Activated CD8-positive, alpha-beta memory T cell treated with anti-CD3 and anti-CD28 coated beads, Interleukin-2, amount 50 U/mL, for 4 hours (primary cell): ENCODE data around the gene PWP2.
"Not testable (repeated sequence)": the region's sequence is repeated elsewhere in the genome, so short reads cannot be mapped to it uniquely, and the experiment has no call there.

Experiments used
- DNase-seq: peaks from one replicate; pipeline ENCODE4 v3.0.0-alpha.2; 2020

PWP2 gene

GRCh38 chr21:44083631-44084291 is 23.4 kb upstream of the PWP2 start:
- DNase-seq, result peak; percentile 62

GRCh38 chr21:44084496-44085241 is 22.5 kb upstream of the PWP2 start:
- no peak for DNase-seq

DNA sequence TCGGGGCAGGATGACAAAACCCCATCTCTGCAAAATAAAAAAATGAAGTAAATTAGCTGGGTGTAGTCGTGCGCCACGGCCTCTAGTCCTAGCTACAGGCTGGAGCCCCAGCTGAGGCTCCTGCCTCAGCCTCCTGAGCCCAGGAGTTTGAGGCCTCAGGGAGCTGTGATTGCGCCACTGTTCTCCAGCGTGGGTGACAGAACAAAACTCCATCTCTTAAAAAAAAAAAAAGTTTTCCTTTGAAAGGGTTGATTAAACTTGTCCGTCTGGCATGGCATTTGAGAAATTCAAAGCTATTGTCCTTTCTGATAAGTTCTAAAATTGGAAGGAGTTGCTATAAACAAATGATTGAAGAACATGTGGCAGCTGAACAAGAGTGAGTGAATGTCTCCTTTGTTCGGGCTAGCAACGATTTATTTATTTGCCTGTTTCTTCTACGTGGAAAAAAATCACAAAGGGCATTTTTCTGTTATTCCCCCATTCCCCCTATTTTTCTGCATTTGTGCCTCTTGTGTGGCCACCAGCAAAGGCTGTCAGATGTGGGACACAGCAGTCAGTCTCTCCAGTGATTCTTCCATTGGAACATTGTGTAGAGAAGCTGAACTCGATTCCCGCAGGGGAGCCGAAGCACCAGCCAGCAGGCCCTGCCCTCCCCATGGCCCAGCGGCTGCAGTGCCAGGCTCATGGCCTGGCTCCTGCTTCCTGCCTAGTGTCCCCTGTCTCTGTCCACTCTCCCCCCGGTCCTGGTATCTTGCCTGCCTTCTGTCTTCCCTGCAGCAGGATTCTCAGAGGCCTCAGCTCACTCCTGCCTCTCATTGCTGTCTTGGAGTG is 21.5 kb upstream of the PWP2 start:
- DNase-seq, result no peak

DNA sequence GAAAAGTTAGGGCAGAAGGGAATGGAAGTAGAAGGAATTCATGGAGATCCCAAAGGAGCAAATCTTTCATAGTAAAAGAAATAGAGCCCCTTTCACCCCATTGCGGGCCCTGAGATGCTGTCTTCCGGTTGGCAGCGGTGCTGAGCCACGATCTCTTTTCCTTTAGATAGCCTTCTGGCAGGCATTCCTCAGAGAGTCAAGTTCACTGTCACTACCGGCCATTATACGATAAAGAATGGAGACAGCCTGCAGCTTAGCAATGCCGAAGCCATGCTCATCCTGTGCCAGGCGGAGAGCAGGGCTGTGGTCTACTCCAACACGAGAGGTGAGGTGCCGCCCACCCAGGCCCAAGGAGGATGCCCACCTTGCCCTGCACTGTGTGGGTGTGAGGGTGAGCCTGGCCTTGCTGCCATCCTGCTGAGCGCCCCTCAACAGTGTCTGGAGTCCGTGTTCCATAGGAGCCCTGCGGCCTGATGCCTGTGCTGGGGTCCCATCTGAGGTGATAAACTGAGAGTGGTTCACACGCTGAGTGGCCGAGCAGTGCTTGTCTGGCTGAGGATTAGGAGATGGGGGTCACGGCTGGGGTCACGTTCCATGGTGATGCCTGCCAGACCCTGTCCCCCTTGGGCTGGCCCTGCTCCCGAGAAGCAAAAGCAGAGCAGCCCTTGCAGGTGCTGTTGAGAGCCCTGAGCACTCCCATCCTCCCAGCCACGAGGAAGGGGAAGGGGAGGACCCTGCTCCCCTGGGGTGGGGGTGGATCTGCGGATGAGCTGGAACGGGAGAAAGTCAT is 20.4 kb upstream of the PWP2 start:
- no peak for DNase-seq

DNA sequence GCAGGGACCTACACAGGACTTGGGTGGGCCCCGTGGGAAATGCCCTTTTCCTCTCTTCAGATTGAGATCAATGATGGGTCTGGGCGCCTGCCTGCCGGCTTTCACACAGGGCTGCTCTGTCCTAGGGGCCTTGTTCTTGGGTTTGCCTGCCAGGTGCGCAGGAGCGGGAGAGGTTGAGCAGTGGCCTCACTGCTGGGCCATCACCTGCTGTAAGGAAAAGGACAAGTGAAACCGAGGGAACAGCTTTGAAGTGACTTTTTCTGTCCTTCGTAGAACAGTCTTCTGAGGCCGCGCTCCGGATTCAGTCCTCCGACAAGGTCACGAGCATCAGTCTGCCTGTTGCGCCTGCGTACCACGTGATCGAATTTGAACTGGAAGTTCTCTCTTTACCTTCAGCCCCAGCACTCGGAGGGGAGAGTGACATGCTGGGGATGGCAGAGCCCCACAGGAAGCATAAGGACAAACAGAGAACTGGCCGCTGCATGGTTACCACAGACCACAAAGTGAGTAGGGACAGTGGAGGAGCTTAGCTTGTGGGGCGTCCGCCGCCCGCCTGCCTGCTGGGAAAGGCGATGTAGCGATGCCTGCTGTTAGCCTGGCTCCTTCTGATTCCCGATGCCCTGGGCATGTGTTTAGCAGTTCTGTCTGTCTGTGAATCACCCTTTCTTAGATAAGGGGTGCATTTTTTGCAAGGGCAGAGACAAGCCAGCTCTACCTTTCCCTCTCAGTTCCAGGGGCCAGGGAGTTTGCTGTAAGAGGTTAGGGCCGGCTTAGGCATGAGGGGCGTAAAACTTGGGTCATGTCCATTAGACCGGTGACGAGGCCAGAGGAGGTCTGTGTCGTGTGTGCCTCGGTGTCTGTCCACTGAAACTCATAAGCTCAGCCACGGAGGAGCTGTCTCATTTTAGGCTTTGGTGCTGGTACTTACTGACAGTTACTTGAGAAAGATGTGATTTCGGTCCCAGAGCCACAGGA is 19.5 kb upstream of the PWP2 start:
- DNase-seq, result no peak

DNA sequence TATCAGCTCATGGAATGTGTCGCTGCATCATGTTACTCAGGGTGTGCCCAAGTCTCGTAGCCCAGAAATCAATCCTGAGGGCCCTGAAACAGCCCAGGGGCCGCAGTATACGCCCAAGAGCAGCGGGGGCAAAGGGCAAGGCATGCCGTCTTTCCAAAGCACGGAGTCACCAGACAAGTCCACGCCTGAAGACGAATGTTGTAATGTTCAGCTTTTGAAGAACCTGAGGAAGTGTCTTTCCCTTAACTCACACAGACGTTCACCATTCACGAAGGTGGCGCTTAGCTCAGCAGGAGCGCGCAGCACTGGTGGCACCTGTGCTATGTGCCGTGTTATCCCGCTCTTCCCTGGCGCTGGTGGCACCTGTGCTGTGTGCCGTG is 18.8 kb upstream of the PWP2 start:
- DNase-seq, result no peak

- no peak for DNase-seq
These were observed 17.9 kb upstream of the PWP2 start for GRCh38 chr21:44089001-44089911.

GRCh38 chr21:44090325-44090724 is 16.9 kb upstream of the PWP2 start:
- no peak for DNase-seq

DNA sequence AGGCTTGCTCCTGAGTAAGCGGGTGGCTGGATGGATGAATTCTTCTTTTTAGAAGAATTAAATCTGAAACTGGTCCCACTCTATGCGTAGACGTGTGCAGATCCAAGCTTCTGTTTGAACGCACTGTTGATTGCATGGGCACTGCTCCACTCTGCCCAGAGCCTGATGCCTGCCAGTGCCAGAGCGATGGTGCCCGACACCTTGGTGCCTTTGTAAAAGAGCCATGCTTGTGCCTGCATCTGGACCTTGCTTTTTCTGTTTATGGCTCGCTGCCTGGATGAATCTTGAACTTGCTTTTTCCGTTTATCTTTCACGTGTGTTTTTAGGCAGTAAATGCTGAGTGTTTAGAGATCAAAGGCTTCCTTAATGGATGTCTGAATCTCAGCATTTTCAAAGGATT is 15.0 kb upstream of the PWP2 start:
- DNase-seq, result no peak

- no peak for DNase-seq
These were observed 13.4 kb upstream of the PWP2 start for GRCh38 chr21:44093761-44094160.

DNA sequence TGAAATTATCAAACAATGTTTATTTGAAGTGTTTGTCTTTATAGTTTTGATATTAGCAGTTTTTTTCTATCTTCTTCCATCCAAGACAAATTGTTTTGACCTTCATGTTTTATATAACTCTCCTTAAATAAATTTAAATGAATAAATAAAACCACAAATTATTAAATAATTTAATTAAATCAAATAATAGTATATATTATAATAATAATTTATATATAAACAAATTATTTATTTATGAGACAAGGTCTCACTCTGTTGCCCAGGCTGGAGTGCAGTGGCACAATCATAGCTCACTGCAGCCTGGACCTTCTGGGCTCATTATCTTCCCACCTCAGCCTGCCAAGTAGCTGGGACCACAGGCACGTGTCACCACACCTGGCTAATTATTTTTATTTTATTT is 12.4 kb upstream of the PWP2 start:
- DNase-seq, result no peak

DNA sequence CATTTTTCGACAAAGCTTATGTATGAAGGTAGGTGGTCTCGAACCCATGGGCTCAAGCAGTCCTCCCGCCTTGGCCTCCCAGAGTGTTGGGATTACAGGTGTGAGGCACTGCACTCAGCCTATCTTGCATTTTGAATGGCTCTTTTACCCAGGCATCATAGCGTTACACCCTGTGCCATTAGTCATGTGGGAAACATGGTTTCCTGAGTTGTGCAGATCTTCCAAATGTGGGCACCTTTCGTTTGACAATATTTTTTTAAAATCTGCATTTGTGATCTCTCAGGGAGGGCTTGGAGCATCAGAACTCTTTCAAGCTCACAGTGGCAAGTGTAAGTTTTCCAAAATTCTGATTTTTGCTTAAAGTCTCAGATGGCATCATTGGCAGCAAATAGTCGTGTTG is 8.7 kb upstream of the PWP2 start:
- not testable (repeated sequence) for DNase-seq

DNA sequence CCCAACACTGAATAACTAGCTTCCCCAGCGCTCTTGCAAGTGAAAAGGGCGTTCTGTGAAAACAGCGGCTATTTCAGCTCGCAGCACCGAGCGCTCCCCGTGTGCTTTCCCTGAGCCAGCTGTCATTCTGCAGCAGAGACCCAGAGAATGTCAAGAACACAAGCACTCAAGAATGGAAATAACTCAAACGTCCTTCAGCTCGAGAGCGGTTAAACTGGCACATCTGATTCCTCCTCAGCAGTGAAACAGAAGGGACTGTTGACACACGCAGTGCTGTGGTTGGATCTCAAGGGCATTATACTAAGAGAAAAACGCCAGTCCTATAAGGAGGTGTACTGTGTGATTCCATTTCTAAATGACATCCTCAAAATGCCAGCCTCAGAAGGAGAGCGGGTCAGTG is 8.2 kb upstream of the PWP2 start:
- not testable (repeated sequence) for DNase-seq

DNA sequence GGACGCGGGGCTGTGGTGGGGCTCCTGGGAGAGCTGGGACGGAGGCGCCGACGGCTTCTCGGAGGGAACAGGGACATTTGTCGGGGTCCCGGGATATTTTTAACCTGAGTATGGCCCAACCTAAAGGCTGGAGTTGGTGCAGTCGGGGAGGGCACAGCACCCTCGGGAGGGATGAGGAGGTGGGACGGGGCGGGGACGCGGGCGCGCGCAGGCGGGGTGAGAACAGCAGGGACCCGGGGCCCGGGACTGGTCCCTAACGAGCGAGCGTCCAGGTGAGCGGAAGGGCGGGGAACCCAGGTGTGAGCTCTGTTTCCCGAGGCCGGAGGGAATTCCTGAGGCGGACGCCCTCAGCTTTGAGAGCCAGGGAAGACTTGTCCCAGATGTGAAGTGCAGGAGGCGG is 390 bp downstream of the PWP2 start:
- not testable (repeated sequence) for DNase-seq

DNA sequence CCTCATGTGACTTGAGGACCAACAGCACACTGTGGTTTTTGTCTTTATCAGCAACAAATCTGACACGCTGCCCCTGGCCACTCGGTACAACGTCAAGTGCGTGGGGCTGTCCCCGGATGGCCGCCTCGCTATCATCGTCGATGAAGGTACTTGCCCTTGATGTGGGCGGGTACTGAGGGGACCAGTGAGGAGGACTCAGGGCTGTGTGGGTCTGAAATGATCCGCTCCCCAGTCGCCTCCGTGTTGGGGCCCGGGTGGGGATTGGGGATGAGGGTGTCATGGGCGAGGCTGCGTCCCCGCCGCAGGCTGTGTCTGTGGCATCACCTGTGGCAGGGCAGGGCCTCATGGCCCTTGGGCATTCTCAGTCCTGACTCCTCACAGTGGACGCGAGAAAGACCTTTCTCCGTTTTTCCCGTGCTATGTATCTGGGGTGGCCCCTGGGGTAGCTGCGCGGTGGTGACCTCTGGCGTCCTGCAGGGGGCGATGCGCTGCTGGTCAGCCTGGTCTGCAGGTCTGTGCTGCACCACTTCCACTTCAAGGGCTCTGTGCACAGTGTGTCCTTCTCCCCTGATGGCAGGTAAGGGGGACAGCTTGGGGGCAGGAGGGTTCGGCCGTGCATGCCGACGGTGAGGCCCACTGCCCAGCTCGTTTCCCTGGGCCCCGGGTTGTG is 6.6 kb downstream of the PWP2 start:
- peak; percentile 19 for DNase-seq

DNA sequence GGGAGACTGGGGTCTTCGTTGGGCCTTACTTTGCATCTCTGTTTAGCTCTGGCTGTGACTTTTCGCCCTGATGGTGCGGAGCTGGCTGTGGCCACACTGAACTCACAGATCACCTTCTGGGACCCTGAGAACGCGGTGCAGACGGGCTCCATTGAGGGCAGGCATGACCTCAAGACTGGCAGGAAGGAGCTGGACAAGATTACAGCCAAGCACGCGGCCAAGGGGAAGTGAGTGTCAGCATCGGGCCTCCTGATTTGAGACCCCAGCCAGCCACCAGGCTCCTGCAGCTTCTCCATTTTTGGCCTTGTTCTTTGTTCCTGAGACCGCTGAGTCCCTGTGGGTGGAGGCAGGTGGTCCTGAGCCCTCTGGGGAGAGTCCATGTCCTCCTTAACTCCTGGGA is 14.9 kb downstream of the PWP2 start:
- DNase-seq, result not testable (repeated sequence)

GRCh38 chr21:44127827-44128226 is 20.6 kb downstream of the PWP2 start:
- not testable (repeated sequence) for DNase-seq

- DNase-seq, result not testable (repeated sequence)
These were observed 26.5 kb downstream of the PWP2 start for GRCh38 chr21:44133715-44134057.

- DNase-seq, result not testable (repeated sequence)
These were observed 27.5 kb downstream of the PWP2 start for GRCh38 chr21:44134732-44135131.

DNA sequence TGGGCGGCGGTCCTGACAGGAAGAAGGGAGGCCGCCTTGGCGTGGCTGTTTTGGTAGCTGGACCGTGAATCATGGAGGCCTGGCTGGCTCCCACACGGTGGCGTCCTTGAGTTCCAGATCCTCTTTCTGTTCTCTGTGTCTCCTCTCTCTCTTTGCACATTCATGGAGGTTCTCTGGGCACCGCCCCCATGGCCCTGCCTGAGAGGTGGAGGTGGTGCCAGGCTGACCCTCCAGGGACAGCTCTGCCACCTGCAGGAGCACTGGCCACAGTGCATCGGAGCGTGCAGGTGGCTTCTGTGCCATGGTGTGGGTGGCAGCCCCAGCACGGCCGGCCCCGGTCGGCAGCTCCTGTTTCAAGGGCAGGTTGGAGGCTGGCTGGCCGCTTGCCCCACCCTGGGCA is 30.8 kb downstream of the PWP2 start:
- peak; percentile 43 for DNase-seq
